GM12891 (cell line): ENCODE data around the gene GPR87.

Experiments
- PAX5 ChIP-seq: IDR thresholded peaks from 2 replicates; pipeline ENCODE4 v1.6.1; 2011; ENCODE audit warnings: low read length, moderate library complexity, mild to moderate bottlenecking; ENCODE audit not compliant: insufficient read depth, severe bottlenecking
- POLR2A ChIP-seq: IDR thresholded peaks from 2 replicates; pipeline ENCODE4 v1.6.1; 2011; ENCODE audit warnings: low read depth, low read length, control low read depth

DNA sequence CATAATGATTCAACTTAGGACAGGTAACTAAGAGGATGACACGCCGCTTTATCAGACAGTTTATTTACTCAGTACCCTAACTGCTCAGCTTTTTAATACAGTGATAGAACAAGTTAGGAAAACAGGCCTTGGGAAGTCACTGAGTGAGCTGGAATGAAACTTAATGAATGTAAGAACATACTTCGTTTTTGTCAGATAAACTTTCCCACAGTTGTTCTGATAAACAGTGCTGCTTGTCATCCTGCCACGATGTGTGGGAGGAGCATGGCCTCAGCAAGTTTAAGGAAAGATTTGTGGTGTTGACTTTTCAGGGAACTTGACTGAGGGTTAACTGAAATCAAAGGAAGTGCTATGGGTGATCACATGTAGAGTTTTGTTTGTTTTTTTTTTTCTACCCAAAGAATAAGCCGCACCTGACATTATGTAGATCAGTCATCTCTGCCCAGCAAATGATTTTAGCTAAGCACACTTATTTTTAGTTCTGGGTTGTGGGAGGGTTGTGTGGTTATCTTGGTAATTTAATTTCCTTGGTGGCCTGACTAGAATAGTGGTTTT, 32.6 kb downstream of the GPR87 start:
- TF ChIP-seq POLR2A: no peak
- no peak for TF ChIP-seq PAX5
